Forelimb muscle (tissue), 1 donor: ENCODE data around the gene CREB5. TPM values are rescaled to one million over a fixed set of nuclear protein-coding genes. Genes with fewer than 3 reads are reported as not detected.
"Not testable (repeated sequence)": the region's sequence is repeated elsewhere in the genome, so short reads cannot be mapped to it uniquely, and the experiment has no call there.

Experiments used
- DNase-seq: peaks from one replicate; pipeline ENCODE4 v3.0.0-alpha.2; 2013; ENCODE audit warnings: low read depth
- polyA plus RNA-seq: library from polyadenylated mRNA; unstranded; fragments of 120-200 nt; gene quantifications from one replicate; pipeline ENCODE4 v1.2.1, GENCODE V29; 2013; ENCODE audit not compliant: insufficient read length

The CREB5 gene
- polyA plus RNA-seq, 1 donor = 33.5 TPM

GRCh38 chr7:28776463-28777157, 364.3 kb downstream of the CREB5 start:
- no peak for DNase-seq

GRCh38 chr7:28778786-28779185, 366.5 kb downstream of the CREB5 start:
- DNase-seq = no peak

- DNase-seq = no peak
Observed at GRCh38 chr7:28779954-28780353, 367.6 kb downstream of the CREB5 start.

GRCh38 chr7:28782362-28782761, 370.0 kb downstream of the CREB5 start:
- DNase-seq = no peak

- DNase-seq = no peak
Observed at GRCh38 chr7:28784171-28784902, 372.0 kb downstream of the CREB5 start.

GRCh38 chr7:28785041-28785995, 373.0 kb downstream of the CREB5 start:
- DNase-seq = no peak

GRCh38 chr7:28786156-28786555, 373.8 kb downstream of the CREB5 start:
- DNase-seq = not testable (repeated sequence)

- no peak for DNase-seq
Observed at GRCh38 chr7:28787106-28787505, 374.8 kb downstream of the CREB5 start.

- DNase-seq = no peak
Observed at GRCh38 chr7:28790467-28790866, 378.1 kb downstream of the CREB5 start.

GRCh38 chr7:28792858-28793257, 380.5 kb downstream of the CREB5 start:
- no peak for DNase-seq

GRCh38 chr7:28793381-28794085, 381.2 kb downstream of the CREB5 start:
- DNase-seq = no peak

- DNase-seq = no peak
Observed at GRCh38 chr7:28798274-28798673, 386.0 kb downstream of the CREB5 start.

GRCh38 chr7:28799619-28800018, 387.3 kb downstream of the CREB5 start:
- no peak for DNase-seq

- no peak for DNase-seq
Observed at GRCh38 chr7:28800150-28800549, 387.8 kb downstream of the CREB5 start.

GRCh38 chr7:28802450-28802849, 390.1 kb downstream of the CREB5 start:
- no peak for DNase-seq

- DNase-seq = no peak
Observed at GRCh38 chr7:28804157-28804556, 391.8 kb downstream of the CREB5 start.

- DNase-seq = no peak
Observed at GRCh38 chr7:28804990-28805389, 392.7 kb downstream of the CREB5 start.

- no peak for DNase-seq
Observed at GRCh38 chr7:28806841-28807240, 394.5 kb downstream of the CREB5 start.

- no peak for DNase-seq
Observed at GRCh38 chr7:28807396-28807994, 395.2 kb downstream of the CREB5 start.

GRCh38 chr7:28808796-28809533, 396.6 kb downstream of the CREB5 start:
- no peak for DNase-seq
